PC-9 (cell line): Measurements from ENCODE around the gene ST8SIA3.

Source experiments
- EZH2 ChIP-seq: fragments of 200-600 bp; sonication (generic); IDR thresholded peaks from 2 replicates; pipeline ENCODE4 v1.8.0; 2017; ENCODE audit warnings: antibody characterized with exemption, low read depth
- TF ChIP-seq, protein P1 (sequence below): fragments of 200-600 bp; sonication (generic); conservative IDR thresholded peaks from 2 replicates; pipeline ENCODE4 v1.6.1; 2017; ENCODE audit warnings: mixed run types, antibody characterized with exemption, mild to moderate bottlenecking, moderate library complexity

DNA sequence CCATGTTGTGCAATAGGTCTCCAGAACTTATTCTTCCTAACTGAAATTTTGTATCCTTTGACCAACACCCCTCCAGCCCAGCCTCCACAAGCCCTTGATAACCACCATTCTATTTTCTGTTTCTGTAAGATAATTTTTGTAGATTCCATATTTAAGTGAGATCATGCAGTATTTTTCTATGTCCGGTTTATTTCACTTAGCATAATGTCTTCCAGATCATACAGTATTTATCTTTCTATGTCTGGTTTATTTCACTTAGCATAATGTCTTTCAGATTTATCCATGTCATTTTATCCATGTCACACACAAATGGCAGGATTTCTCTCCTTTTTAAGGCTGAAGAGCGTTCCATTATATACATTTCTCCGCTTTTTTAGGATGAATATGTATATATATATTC is 58.4 kb downstream of the ST8SIA3 start:
- TF ChIP-seq, protein P1, sequence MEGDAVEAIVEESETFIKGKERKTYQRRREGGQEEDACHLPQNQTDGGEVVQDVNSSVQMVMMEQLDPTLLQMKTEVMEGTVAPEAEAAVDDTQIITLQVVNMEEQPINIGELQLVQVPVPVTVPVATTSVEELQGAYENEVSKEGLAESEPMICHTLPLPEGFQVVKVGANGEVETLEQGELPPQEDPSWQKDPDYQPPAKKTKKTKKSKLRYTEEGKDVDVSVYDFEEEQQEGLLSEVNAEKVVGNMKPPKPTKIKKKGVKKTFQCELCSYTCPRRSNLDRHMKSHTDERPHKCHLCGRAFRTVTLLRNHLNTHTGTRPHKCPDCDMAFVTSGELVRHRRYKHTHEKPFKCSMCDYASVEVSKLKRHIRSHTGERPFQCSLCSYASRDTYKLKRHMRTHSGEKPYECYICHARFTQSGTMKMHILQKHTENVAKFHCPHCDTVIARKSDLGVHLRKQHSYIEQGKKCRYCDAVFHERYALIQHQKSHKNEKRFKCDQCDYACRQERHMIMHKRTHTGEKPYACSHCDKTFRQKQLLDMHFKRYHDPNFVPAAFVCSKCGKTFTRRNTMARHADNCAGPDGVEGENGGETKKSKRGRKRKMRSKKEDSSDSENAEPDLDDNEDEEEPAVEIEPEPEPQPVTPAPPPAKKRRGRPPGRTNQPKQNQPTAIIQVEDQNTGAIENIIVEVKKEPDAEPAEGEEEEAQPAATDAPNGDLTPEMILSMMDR, result no peak
- no peak for TF ChIP-seq EZH2
